HUES6 (cell line): ENCODE data around the gene GRK5.

Experiments
- H3K27ac ChIP-seq: 2 replicates; pipeline ENCODE4 v1.7.0; 2013; ENCODE audit warnings: low read depth, mild to moderate bottlenecking, low read length, inconsistent platforms
- H3K27me3 ChIP-seq: 2 replicates; pipeline ENCODE4 v1.6.1; 2013; ENCODE audit warnings: low read length; ENCODE audit not compliant: control insufficient read depth, insufficient read depth
- H3K36me3 ChIP-seq: 2 replicates; pipeline ENCODE4 v1.6.1; 2013; ENCODE audit warnings: low read length; ENCODE audit not compliant: control insufficient read depth, insufficient read depth
- H3K4me1 ChIP-seq: 2 replicates; pipeline ENCODE4 v1.6.1; 2013; ENCODE audit warnings: low read length; ENCODE audit not compliant: control insufficient read depth, insufficient read depth
- H3K4me3 ChIP-seq: 2 replicates; pipeline ENCODE4 v1.5.1; 2013; ENCODE audit warnings: low read depth, low read length
- H3K9ac ChIP-seq: one replicate; pipeline ENCODE4 v1.6.1; 2013; ENCODE audit warnings: mild to moderate bottlenecking, low read length
- H3K9me3 ChIP-seq: 2 replicates; pipeline ENCODE4 v1.6.1; 2013; ENCODE audit warnings: low read depth, low read length; ENCODE audit not compliant: control insufficient read depth, insufficient read depth

Gene GRK5

DNA sequence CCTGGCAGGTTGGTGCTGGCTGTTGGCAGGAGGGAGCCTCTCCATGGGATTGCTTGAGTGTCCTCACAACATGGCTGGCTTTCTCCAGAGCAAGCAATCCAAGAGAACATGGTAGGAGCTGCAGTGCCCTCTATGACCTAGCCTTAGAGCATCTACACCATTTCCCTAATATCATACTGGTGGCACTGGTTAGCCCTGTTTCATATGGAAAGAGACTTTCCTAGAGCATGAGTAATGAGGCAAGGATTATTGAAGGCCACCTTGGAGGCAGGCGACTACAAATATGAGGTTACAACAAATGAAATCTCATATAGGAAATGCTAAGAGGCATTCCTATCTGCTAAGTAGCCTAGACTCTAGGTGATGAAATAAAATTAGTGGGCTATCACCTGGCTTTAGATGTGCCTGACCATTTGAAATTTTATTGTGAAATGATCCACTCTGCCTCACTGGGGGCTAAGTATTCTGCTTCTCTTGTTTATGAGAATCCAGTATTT is 181.5 kb downstream of the GRK5 start:
- Histone ChIP-seq H3K4me1 (no peaks in the 10 kb centered on the region; the same call in 1 of the 2 replicates), H3K9me3 (peaks cover 4% of the 10 kb centered on the region; the same call in 1 of the 2 replicates), H3K27me3 (no peaks in the 10 kb centered on the region), H3K4me3 (no peak overlapping the region), H3K9ac (no peak overlapping the region), H3K27ac (no peak overlapping the region), H3K36me3 (no peaks in the 10 kb centered on the region)

DNA sequence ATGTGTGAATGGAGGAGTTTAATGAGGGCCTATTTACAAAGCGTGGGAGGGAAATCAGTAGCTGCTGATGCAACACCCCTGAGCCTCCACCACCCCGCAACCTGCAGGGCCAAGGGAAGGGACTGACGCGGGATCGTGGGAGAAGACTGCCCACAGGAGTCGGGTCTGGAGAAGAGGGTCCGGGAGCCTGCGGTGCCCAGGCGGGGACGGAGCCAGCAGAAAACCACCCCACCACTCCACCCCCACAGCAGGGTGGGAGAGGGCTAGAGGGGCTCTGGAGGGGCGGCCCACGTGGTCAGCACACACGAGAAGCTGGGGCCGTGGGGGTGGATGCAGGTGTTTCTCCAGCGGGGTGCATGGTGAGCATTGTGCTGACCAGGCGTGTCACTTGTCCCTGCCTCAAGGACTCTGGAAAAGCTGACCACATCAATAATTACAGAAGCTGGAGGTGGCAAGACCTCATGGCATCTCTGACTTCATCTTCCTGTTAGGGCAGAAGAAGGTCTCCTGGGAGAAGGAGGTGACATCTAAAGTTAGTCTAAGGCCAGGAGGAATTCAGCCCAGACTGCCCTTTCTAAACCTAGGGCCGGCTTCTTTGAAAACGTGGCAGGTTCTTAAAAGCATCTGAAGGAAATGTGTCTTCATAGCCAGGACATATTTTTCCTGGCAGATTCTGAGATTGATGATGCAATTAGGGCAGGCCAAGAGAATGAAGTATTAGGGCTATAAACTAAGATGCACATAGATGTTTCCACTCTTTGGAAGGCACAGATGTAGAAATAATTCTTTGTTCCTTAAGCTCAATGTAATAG is 184.3 kb downstream of the GRK5 start:
- Histone ChIP-seq H3K9me3 (peaks cover 4% of the 10 kb centered on the region; the same call in 1 of the 2 replicates), H3K9ac (no peak overlapping the region), H3K27ac (no peak overlapping the region), H3K4me1 (no peaks in the 10 kb centered on the region; the same call in 1 of the 2 replicates), H3K27me3 (no peaks in the 10 kb centered on the region), H3K36me3 (no peaks in the 10 kb centered on the region), H3K4me3 (no peak overlapping the region)

DNA sequence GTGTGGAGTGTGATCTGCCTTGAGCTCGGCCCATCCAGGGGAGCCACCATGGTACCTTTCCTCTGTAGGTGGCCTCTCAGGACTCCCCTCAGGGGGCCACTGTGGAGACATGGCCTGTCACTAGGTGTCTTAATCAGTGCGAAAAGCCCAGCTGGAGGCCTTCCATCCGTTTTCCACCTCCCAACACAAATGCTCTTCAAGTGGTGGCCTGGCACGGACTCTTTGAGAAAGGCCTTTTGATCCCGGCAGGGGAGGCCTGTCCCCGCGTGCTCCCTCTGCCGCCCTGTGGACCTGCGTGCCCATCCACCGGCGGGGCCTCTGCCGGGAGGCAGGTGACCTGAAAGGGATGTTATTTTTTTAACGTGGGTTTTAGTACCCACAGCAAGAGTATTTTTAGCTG is 185.6 kb downstream of the GRK5 start:
- Histone ChIP-seq H3K4me3 (no peak overlapping the region), H3K9me3 (peaks cover 4% of the 10 kb centered on the region; the same call in 1 of the 2 replicates), H3K27me3 (no peaks in the 10 kb centered on the region), H3K36me3 (no peaks in the 10 kb centered on the region), H3K4me1 (no peaks in the 10 kb centered on the region; the same call in 1 of the 2 replicates), H3K9ac (no peak overlapping the region), H3K27ac (no peak overlapping the region)

DNA sequence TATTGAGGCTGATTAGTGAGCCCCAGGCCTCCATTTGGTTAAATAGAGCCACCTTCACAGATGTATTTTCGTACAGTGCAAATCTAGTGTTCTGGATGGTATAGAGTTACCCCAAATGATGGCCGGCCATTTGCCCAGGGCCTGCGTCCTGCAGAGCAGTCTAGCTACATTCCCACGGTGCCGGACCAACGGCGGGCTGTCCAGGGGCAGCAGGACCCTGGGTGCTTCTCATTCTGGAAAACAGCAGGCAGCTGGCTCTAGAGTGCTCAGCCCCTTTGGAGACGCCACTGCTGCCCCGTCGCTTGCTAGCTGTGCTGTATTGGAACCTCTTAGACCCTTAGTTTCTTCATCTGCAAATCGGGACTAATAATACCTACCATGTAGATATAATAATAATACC is 186.1 kb downstream of the GRK5 start:
- no peaks in the 10 kb centered on the region; the same call in 1 of the 2 replicates for H3K4me1 ChIP-seq
- H3K27ac ChIP-seq = no peak overlapping the region
- H3K9me3 ChIP-seq = peaks cover 4% of the 10 kb centered on the region; the same call in 1 of the 2 replicates
- no peaks in the 10 kb centered on the region for H3K27me3 ChIP-seq
- no peak overlapping the region for H3K4me3 ChIP-seq
- H3K9ac ChIP-seq = no peak overlapping the region
- no peaks in the 10 kb centered on the region for H3K36me3 ChIP-seq

DNA sequence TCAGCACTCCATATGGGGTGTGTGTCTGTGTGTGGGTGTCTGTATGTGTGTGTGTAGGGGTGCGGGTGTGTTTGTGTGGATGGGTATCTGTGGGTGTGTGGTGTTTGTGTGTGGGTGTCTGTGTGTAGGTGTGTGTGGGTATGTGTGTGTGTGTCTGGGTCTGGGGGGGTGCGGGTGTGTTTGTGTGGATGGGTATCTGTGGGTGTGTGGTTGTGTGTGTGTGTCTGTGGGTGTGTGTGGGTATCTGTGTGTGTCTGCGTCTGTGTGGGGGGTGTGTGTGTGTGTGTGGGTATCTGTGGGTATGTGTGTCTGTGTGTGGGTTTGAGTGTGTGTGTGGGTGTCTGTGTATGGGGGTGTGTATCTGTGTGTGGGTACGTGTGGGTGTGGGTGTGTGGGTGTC is 186.5 kb downstream of the GRK5 start:
- no peak overlapping the region for H3K9ac ChIP-seq
- no peaks in the 10 kb centered on the region; the same call in 1 of the 2 replicates for H3K4me1 ChIP-seq
- H3K27me3 ChIP-seq = no peaks in the 10 kb centered on the region
- no peaks in the 10 kb centered on the region; the same call in 1 of the 2 replicates for H3K9me3 ChIP-seq
- H3K4me3 ChIP-seq = no peak overlapping the region
- H3K27ac ChIP-seq = no peak overlapping the region
- H3K36me3 ChIP-seq = no peaks in the 10 kb centered on the region

DNA sequence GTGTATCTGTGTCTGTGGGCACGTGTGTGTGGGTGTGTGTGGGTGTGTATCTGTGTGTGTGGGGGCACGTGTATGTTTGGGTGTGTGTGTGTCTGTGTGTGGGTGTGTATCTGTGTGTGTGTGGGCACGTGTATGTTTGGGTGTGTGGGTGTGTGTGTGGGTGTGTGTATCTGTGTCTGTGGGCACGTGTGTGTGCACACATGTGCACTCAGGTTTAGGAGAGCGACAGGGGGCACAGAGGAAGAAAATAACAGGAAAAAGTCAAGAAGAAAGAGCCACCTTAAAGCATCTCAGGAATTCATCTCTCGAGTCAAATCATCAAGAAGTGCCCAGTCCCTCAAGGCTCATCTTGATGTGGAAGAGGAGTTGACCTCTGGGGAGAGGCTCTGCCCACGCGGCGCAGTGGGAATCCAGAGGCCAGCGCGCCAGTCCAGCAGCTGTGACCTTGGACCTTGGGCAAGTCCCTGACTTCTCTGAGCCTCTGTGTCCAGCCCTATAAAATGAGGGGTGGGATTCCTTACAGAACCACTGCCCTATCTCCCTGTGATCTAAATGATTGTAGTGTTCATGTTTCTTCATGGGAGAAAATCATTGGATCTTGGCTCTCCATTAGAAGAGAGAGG is 187.4 kb downstream of the GRK5 start:
- Histone ChIP-seq H3K27me3 (no peaks in the 10 kb centered on the region), H3K27ac (no peak overlapping the region), H3K9ac (no peak overlapping the region), H3K4me1 (no peaks in the 10 kb centered on the region; the same call in 1 of the 2 replicates), H3K4me3 (no peak overlapping the region), H3K9me3 (no peaks in the 10 kb centered on the region), H3K36me3 (no peaks in the 10 kb centered on the region)

DNA sequence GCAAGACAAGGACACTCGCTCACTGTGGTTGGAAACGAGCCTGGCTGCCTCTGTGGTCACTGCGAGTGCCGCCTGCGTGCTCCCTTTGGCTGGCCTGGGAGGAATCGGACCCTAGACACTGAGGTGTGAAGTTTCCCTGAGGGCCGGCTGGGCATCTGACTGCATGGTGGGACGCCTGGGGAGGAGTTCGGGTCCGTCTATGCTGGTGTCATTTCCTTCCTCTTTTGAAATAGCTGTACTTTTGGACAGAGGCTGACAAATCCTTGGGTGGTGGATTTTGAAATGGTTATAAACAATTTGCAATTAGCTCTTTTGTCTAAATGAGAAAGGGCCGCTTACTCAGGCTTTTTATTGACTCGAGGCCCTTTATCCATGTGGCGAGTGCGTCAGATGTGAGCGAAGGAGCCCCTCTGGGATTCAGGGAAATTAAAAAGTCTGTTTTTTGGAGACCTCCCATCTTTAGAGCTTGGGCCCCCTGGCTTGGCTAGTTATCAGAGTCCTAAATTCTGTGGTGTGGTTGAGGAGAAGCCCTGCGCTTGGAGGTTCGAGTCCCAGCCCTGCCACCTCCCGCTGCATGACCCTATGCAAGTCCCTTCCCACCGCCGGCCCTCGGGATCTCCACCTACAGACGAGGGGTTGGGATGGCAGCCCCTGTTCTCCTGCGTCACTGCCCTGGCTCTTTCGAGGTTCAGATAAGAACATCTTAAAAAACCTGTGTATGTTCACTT is 188.1 kb downstream of the GRK5 start:
- H3K4me1 ChIP-seq = no peaks in the 10 kb centered on the region; the same call in 1 of the 2 replicates
- no peak overlapping the region for H3K27ac ChIP-seq
- no peaks in the 10 kb centered on the region for H3K36me3 ChIP-seq
- no peak overlapping the region for H3K4me3 ChIP-seq
- H3K9ac ChIP-seq = no peak overlapping the region
- no peaks in the 10 kb centered on the region for H3K27me3 ChIP-seq
- H3K9me3 ChIP-seq = no peaks in the 10 kb centered on the region

DNA sequence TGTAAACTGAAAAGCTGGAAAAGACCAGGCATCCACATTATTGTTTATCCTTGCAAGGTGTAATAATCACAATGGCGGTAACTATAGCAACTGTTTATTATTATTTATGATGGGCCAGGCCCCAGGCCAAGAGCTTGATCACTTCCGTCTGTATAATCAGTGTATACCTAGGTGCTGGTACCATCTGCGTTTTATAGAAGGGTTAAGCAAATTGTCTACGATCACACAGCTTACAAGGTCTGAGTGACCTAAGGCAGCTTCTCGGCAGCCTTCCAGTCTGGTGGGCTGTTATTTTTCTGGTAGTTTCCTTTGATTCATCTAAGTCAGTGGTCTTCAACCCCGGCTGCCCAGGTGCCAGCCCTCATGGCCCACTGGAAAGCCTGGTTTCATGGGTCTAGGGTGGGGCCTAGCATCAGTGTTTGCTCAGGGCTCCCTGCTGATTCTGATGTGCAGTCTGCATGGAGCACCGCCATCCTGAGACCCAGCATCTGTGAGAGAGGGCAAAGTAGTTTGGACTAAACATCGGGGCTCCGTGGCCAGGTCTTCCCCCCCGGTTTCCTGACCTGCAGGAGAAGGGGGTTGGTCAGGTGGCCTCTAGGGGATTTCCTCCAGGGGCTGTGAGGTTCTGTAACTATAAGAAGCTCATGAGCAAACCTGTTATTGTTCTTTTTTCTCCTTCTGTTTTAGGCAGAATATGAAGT is 188.8 kb downstream of the GRK5 start:
- H3K27ac ChIP-seq = no peak overlapping the region
- no peaks in the 10 kb centered on the region for H3K36me3 ChIP-seq
- H3K9ac ChIP-seq = no peak overlapping the region
- H3K4me3 ChIP-seq = no peak overlapping the region
- no peaks in the 10 kb centered on the region; the same call in 1 of the 2 replicates for H3K4me1 ChIP-seq
- no peaks in the 10 kb centered on the region for H3K9me3 ChIP-seq
- no peaks in the 10 kb centered on the region for H3K27me3 ChIP-seq

DNA sequence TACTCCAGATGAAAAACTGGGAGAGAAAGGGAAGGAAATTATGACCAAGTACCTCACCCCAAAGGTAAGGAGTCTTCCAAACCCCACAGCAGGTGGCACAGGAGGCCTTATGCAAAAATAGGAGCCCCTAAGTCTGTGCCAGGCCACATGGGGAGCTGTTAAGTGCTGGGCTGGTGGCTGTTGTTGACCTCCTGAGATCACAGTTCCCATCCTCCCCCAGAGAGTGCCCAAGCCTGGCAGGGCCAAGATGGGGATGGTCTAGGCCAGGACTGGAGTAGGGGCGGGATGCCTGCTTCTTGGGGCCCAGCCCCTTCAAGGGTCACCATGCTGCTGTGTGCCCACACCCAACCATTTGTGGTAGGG is 189.3 kb downstream of the GRK5 start:
- Histone ChIP-seq H3K4me1 (no peaks in the 10 kb centered on the region; the same call in 1 of the 2 replicates), H3K27me3 (no peaks in the 10 kb centered on the region), H3K27ac (no peak overlapping the region), H3K9me3 (no peaks in the 10 kb centered on the region), H3K9ac (no peak overlapping the region), H3K36me3 (no peaks in the 10 kb centered on the region), H3K4me3 (no peak overlapping the region)

DNA sequence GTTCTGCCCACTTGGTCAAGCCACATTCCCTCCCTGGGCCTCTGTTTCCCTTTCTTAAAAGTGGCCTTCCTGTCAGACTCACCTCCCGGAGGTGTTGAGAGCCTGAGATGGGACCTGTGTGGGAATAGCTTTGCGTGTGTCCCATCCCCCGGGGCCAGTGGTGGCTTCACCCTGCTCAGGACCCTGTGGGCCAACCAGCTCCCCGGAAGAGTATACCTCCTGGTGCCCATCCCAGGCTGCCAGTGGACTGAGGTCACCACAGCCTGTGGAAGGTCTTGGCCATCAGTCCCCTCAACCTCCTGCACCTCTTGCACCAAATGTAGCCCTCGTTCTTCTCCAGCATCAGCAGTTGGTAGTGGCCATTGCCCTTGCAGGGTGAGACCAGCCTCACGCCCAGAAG is 190.0 kb downstream of the GRK5 start:
- H3K9ac ChIP-seq = no peak overlapping the region
- no peaks in the 10 kb centered on the region for H3K36me3 ChIP-seq
- H3K27ac ChIP-seq = no peak overlapping the region
- no peak overlapping the region for H3K4me3 ChIP-seq
- H3K27me3 ChIP-seq = no peaks in the 10 kb centered on the region
- no peaks in the 10 kb centered on the region for H3K9me3 ChIP-seq
- no peaks in the 10 kb centered on the region; the same call in 1 of the 2 replicates for H3K4me1 ChIP-seq
